CD4-positive, CD25-positive, alpha-beta regulatory T cell (primary cell): ENCODE measurements around the gene ARHGAP1. TPM values are rescaled to one million over a fixed set of nuclear protein-coding genes. Genes with fewer than 3 reads are reported as not detected.

Experiments
- ATAC-seq, 2 donors: fragments of 150-1000 bp; cut with Tn5 transposase; one replicate each; pipeline ENCODE4 v1.10.0; 2021; ENCODE audit warnings: low read depth in 2 of 2, moderate number of reproducible peaks in 2 of 2, moderate library complexity in 1 of 2
- DNase-seq, 3 donors: peaks; one replicate each; pipeline versions ENCODE4 v3.0.0 to v3.0.0-alpha.2; 2012 to 2022; ENCODE audit warnings: mixed read lengths in 1 of 3
- H3K27ac ChIP-seq: one replicate; pipeline ENCODE4 v1.7.0; 2013; ENCODE audit warnings: mild to moderate bottlenecking, low read length; ENCODE audit not compliant: insufficient read depth, poor library complexity, severe bottlenecking
- H3K27me3 ChIP-seq: one replicate; pipeline ENCODE4 v1.7.0; 2013; ENCODE audit warnings: low read length; ENCODE audit not compliant: control insufficient read depth, insufficient read depth
- H3K36me3 ChIP-seq: one replicate; pipeline ENCODE4 v1.7.0; 2013; ENCODE audit warnings: mild to moderate bottlenecking, low read length, moderate library complexity; ENCODE audit not compliant: control insufficient read depth, insufficient read depth
- H3K4me1 ChIP-seq: 2 replicates; pipeline ENCODE4 v1.7.0; 2013; ENCODE audit warnings: mild to moderate bottlenecking, low read length; ENCODE audit not compliant: insufficient read depth, control insufficient read depth, poor library complexity, severe bottlenecking
- H3K4me3 ChIP-seq: one replicate; pipeline ENCODE4 v1.7.0; 2013; ENCODE audit warnings: low read depth, mild to moderate bottlenecking, low read length, moderate library complexity
- H3K9me3 ChIP-seq, 2 experiments: 1 replicate in 1 of 2; 2 replicates in 1 of 2; pipeline ENCODE4 v1.7.0; 2013; ENCODE audit warnings: low read length in 2 of 2, mild to moderate bottlenecking in 1 of 2, moderate library complexity in 1 of 2; ENCODE audit not compliant: control insufficient read depth in 2 of 2
- H3K27ac Mint-ChIP-seq, 3 donors: one replicate each; pipeline ENCODE4 v1.8.0; 2020 to 2022; ENCODE audit warnings: mild to moderate bottlenecking in 3 of 3, mixed read lengths in 3 of 3, moderate library complexity in 2 of 3
- H3K27me3 Mint-ChIP-seq: one replicate; pipeline ENCODE4 v1.8.0; 2022; ENCODE audit warnings: mild to moderate bottlenecking, mixed read lengths
- H3K36me3 Mint-ChIP-seq: one replicate; pipeline ENCODE4 v1.8.0; 2020; ENCODE audit warnings: mixed read lengths
- H3K4me1 Mint-ChIP-seq, 4 donors: one replicate each; pipeline ENCODE4 v1.8.0; 2020 to 2022; ENCODE audit warnings: mixed read lengths in 4 of 4, mild to moderate bottlenecking in 1 of 4
- H3K4me3 Mint-ChIP-seq, 4 donors: one replicate each; pipeline ENCODE4 v1.8.0; 2020 to 2022; ENCODE audit warnings: mild to moderate bottlenecking in 4 of 4, mixed read lengths in 4 of 4, moderate library complexity in 3 of 4
- H3K9me3 Mint-ChIP-seq, 7 donors: one replicate each; pipeline ENCODE4 v1.8.0; 2020 to 2022; ENCODE audit warnings: mixed read lengths in 7 of 7, mild to moderate bottlenecking in 3 of 7, moderate library complexity in 2 of 7
- polyA plus RNA-seq, 4 donors: library from polyadenylated mRNA; unstranded; fragments of 300-500 nt; fragmentation: Illumina TruSeq; gene quantifications; one replicate each; pipeline ENCODE4 v1.2.3, GENCODE V29; 2021
- total RNA-seq: library from RNA; stranded (reverse); gene quantifications from one replicate; pipeline ENCODE4 v1.2.3, GENCODE V29; 2022

The ARHGAP1 gene
- total and polyA plus RNA-seq, 5 donors from 2014 or later: 46.6 to 72.5 (median 52.4) TPM

GRCh38 chr11:46641639-46642038 lies 58.8 kb downstream of the ARHGAP1 start:
- Mint-ChIP-seq H3K36me3 (peaks cover 37% of the 10 kb centered on the region), H3K27ac (peak overlapping the region in 1 of 3 donors; percentile 54), H3K27me3 (no peaks in the 10 kb centered on the region), H3K4me1 (peaks cover 11 to 34% (median 20%) of the 10 kb centered on the region in 4 donors), H3K9me3 (peaks cover 0 to 3% (median 0%) of the 10 kb centered on the region in 7 donors), H3K4me3 (no peak overlapping the region)
- ATAC-seq (no peak), DNase-seq (no peak)
- Histone ChIP-seq H3K27me3 (no peaks in the 10 kb centered on the region), H3K27ac (no peak overlapping the region), H3K36me3 (peaks cover 65% of the 10 kb centered on the region), H3K4me1 (no peaks in the 10 kb centered on the region), H3K9me3 (no peaks in the 10 kb centered on the region), H3K4me3 (no peak overlapping the region)

- ATAC-seq (no peak), DNase-seq (no peak)
- H3K27ac ChIP-seq: no peak overlapping the region
- Mint-ChIP-seq H3K9me3 (peaks cover 0 to 3% (median 0%) of the 10 kb centered on the region in 7 donors), H3K36me3 (peaks cover 39% of the 10 kb centered on the region), H3K4me1 (peaks cover 11 to 42% (median 24%) of the 10 kb centered on the region in 4 donors), H3K27me3 (no peaks in the 10 kb centered on the region), H3K4me3 (no peak overlapping the region), H3K27ac (peak overlapping the region in 1 of 3 donors; percentile 25)
- H3K4me3 ChIP-seq: no peak overlapping the region
- H3K36me3 ChIP-seq: peaks cover 58% of the 10 kb centered on the region
- H3K27me3 ChIP-seq: no peaks in the 10 kb centered on the region
- no peaks in the 10 kb centered on the region for H3K9me3 ChIP-seq
- no peaks in the 10 kb centered on the region for H3K4me1 ChIP-seq
These were observed 60.2 kb downstream of the ARHGAP1 start for GRCh38 chr11:46640036-46640788.

GRCh38 chr11:46639197-46639839 lies 61.1 kb downstream of the ARHGAP1 start:
- Histone ChIP-seq H3K27ac (no peak overlapping the region), H3K9me3 (no peaks in the 10 kb centered on the region), H3K4me1 (no peaks in the 10 kb centered on the region), H3K4me3 (no peak overlapping the region), H3K36me3 (peaks cover 49% of the 10 kb centered on the region), H3K27me3 (no peaks in the 10 kb centered on the region)
- H3K9me3 Mint-ChIP-seq: peaks cover 0 to 3% (median 0%) of the 10 kb centered on the region in 7 donors
- H3K4me1 Mint-ChIP-seq: peaks cover 5 to 42% (median 24%) of the 10 kb centered on the region in 4 donors
- H3K27ac Mint-ChIP-seq: peak overlapping the region in 2 of 3 donors; percentile 0 to 40
- DNase-seq (no peak), ATAC-seq (no peak)
- peaks cover 32% of the 10 kb centered on the region for H3K36me3 Mint-ChIP-seq
- H3K4me3 Mint-ChIP-seq: no peak overlapping the region
- no peaks in the 10 kb centered on the region for H3K27me3 Mint-ChIP-seq

- no peak overlapping the region for H3K27ac Mint-ChIP-seq
These were observed 62.9 kb downstream of the ARHGAP1 start for GRCh38 chr11:46637546-46637945.

GRCh38 chr11:46635557-46636139 lies 64.8 kb downstream of the ARHGAP1 start:
- no peak overlapping the region for H3K27ac ChIP-seq
- H3K27me3 ChIP-seq: no peaks in the 10 kb centered on the region
- ATAC-seq: no peak
- peaks cover 35% of the 10 kb centered on the region for H3K36me3 Mint-ChIP-seq
- H3K9me3 ChIP-seq: no peaks in the 10 kb centered on the region
- H3K4me3 Mint-ChIP-seq: no peak overlapping the region
- H3K4me1 ChIP-seq: no peaks in the 10 kb centered on the region
- H3K27ac Mint-ChIP-seq: no peak overlapping the region
- no peak overlapping the region for H3K4me3 ChIP-seq
- no peaks in the 10 kb centered on the region for H3K27me3 Mint-ChIP-seq
- peaks cover 5 to 50% (median 19%) of the 10 kb centered on the region in 4 donors for H3K4me1 Mint-ChIP-seq
- H3K36me3 ChIP-seq: peaks cover 56% of the 10 kb centered on the region
- peaks cover 0 to 3% (median 0%) of the 10 kb centered on the region in 7 donors for H3K9me3 Mint-ChIP-seq
- DNase-seq: no peak

More at GRCh38 chr11:46637546-46637945, 62.9 kb downstream of the ARHGAP1 start:
- DNase-seq (no peak), ATAC-seq (no peak)
- no peaks in the 10 kb centered on the region for H3K4me1 ChIP-seq
- peaks cover 28% of the 10 kb centered on the region for H3K36me3 Mint-ChIP-seq
- H3K9me3 Mint-ChIP-seq: peaks cover 0 to 3% (median 0%) of the 10 kb centered on the region in 7 donors
- peaks cover 5 to 34% (median 19%) of the 10 kb centered on the region in 4 donors for H3K4me1 Mint-ChIP-seq
- H3K9me3 ChIP-seq: no peaks in the 10 kb centered on the region
- no peaks in the 10 kb centered on the region for H3K27me3 Mint-ChIP-seq
- H3K36me3 ChIP-seq: peaks cover 41% of the 10 kb centered on the region
- no peak overlapping the region for H3K4me3 ChIP-seq
- H3K27ac ChIP-seq: no peak overlapping the region
- H3K27me3 ChIP-seq: no peaks in the 10 kb centered on the region
- H3K4me3 Mint-ChIP-seq: no peak overlapping the region

- Histone ChIP-seq H3K27me3 (no peaks in the 10 kb centered on the region), H3K27ac (no peak overlapping the region), H3K9me3 (no peaks in the 10 kb centered on the region), H3K4me1 (no peaks in the 10 kb centered on the region), H3K36me3 (peaks cover 63% of the 10 kb centered on the region), H3K4me3 (no peak overlapping the region)
- ATAC-seq (no peak), DNase-seq (no peak)
- peaks cover 0 to 36% (median 17%) of the 10 kb centered on the region in 4 donors for H3K4me1 Mint-ChIP-seq
- no peak overlapping the region for H3K4me3 Mint-ChIP-seq
- H3K36me3 Mint-ChIP-seq: peaks cover 34% of the 10 kb centered on the region
- H3K9me3 Mint-ChIP-seq: peaks cover 0 to 2% (median 0%) of the 10 kb centered on the region in 7 donors
- H3K27me3 Mint-ChIP-seq: no peaks in the 10 kb centered on the region
- H3K27ac Mint-ChIP-seq: no peak overlapping the region
These were observed 66.9 kb downstream of the ARHGAP1 start for GRCh38 chr11:46633291-46634217.

GRCh38 chr11:46632502-46632901 lies 67.9 kb downstream of the ARHGAP1 start:
- Mint-ChIP-seq H3K9me3 (no peaks in the 10 kb centered on the region), H3K27me3 (no peaks in the 10 kb centered on the region), H3K4me1 (peaks cover 0 to 31% (median 16%) of the 10 kb centered on the region in 4 donors), H3K4me3 (no peak overlapping the region), H3K27ac (no peak overlapping the region), H3K36me3 (peaks cover 31% of the 10 kb centered on the region)
- no peaks in the 10 kb centered on the region for H3K27me3 ChIP-seq
- no peak overlapping the region for H3K4me3 ChIP-seq
- H3K9me3 ChIP-seq: no peaks in the 10 kb centered on the region
- ATAC-seq: no peak
- no peaks in the 10 kb centered on the region for H3K4me1 ChIP-seq
- peaks cover 57% of the 10 kb centered on the region for H3K36me3 ChIP-seq
- H3K27ac ChIP-seq: no peak overlapping the region
- no peak for DNase-seq
